GM21717 (cell line): ENCODE results near the gene NGF.
"Not testable (repeated sequence)": the region's sequence is repeated elsewhere in the genome, so short reads cannot be mapped to it uniquely, and the experiment has no call there.

Experiments
- ATAC-seq: cut with Tn5 transposase; IDR thresholded peaks from one replicate; pipeline ENCODE4 v1.9.1; 2021; ENCODE audit warnings: mild to moderate bottlenecking, moderate library complexity; ENCODE audit not compliant: unreplicated experiment

The NGF gene

GRCh38 chr1:115310581-115311473 is 27.2 kb downstream of the NGF start:
- no peak for ATAC-seq

- not testable (repeated sequence) for ATAC-seq
Observed at GRCh38 chr1:115309504-115309903, 28.5 kb downstream of the NGF start.

- ATAC-seq, result no peak
Observed at GRCh38 chr1:115308969-115309368, 29.1 kb downstream of the NGF start.

- ATAC-seq, result no peak
Observed at GRCh38 chr1:115307661-115308060, 30.4 kb downstream of the NGF start.

- no peak for ATAC-seq
Observed at GRCh38 chr1:115306146-115306545, 31.9 kb downstream of the NGF start.

GRCh38 chr1:115303364-115303763 is 34.7 kb downstream of the NGF start:
- no peak for ATAC-seq

GRCh38 chr1:115302390-115302961 is 35.6 kb downstream of the NGF start:
- no peak for ATAC-seq

GRCh38 chr1:115301438-115302020 is 36.5 kb downstream of the NGF start:
- no peak for ATAC-seq

- ATAC-seq, result no peak
Observed at GRCh38 chr1:115300087-115300876, 37.8 kb downstream of the NGF start.

- ATAC-seq, result no peak
Observed at GRCh38 chr1:115299266-115299665, 38.8 kb downstream of the NGF start.

GRCh38 chr1:115296981-115297380 is 41.1 kb downstream of the NGF start:
- peak; percentile 94 for ATAC-seq

GRCh38 chr1:115295904-115296696 is 41.9 kb downstream of the NGF start:
- no peak for ATAC-seq

GRCh38 chr1:115293899-115294298 is 44.1 kb downstream of the NGF start:
- ATAC-seq, result no peak

- ATAC-seq, result no peak
Observed at GRCh38 chr1:115293006-115293405, 45.0 kb downstream of the NGF start.

- no peak for ATAC-seq
Observed at GRCh38 chr1:115291741-115292140, 46.3 kb downstream of the NGF start.

GRCh38 chr1:115289940-115290339 is 48.1 kb downstream of the NGF start:
- ATAC-seq, result no peak

GRCh38 chr1:115288591-115289198 is 49.4 kb downstream of the NGF start:
- no peak for ATAC-seq

- ATAC-seq, result no peak
Observed at GRCh38 chr1:115286431-115287205, 51.4 kb downstream of the NGF start.

GRCh38 chr1:115284209-115284608 is 53.8 kb downstream of the NGF start:
- no peak for ATAC-seq
